Activated gamma-delta T cell treated with Interleukin-2 at 50 U/mL for 16 hours (primary cell): ENCODE data around the gene GSTO2.
A peak's percentile ranks its signal among the peaks of the same experiment; 100 is the strongest.

ENCODE experiments used
- DNase-seq: peaks from one replicate; pipeline ENCODE4 v3.0.0-alpha.2; 2020

Gene GSTO2

GRCh38 chr10:104286939-104287338, 18.0 kb downstream of the GSTO2 start:
- DNase-seq: no peak

- DNase-seq: no peak
Observed at GRCh38 chr10:104288355-104288754, 19.4 kb downstream of the GSTO2 start.

- DNase-seq: peak; percentile 89
Observed at GRCh38 chr10:104291439-104291951, 22.5 kb downstream of the GSTO2 start.

GRCh38 chr10:104293011-104293410, 24.0 kb downstream of the GSTO2 start:
- DNase-seq: no peak

- DNase-seq: no peak
Observed at GRCh38 chr10:104293781-104294321, 24.9 kb downstream of the GSTO2 start.

- no peak for DNase-seq
Observed at GRCh38 chr10:104296687-104297436, 27.9 kb downstream of the GSTO2 start.

- no peak for DNase-seq
Observed at GRCh38 chr10:104297697-104298660, 29.0 kb downstream of the GSTO2 start.

GRCh38 chr10:104299031-104299904, 30.3 kb downstream of the GSTO2 start:
- no peak for DNase-seq

- DNase-seq: no peak
Observed at GRCh38 chr10:104300002-104300735, 31.2 kb downstream of the GSTO2 start.

GRCh38 chr10:104300736-104301292, 31.8 kb downstream of the GSTO2 start:
- DNase-seq: no peak

- no peak for DNase-seq
Observed at GRCh38 chr10:104301907-104302690, 33.1 kb downstream of the GSTO2 start.

GRCh38 chr10:104303594-104304355, 34.8 kb downstream of the GSTO2 start:
- peak; percentile 41 for DNase-seq

GRCh38 chr10:104304356-104304745, 35.4 kb downstream of the GSTO2 start:
- DNase-seq: no peak

- DNase-seq: no peak
Observed at GRCh38 chr10:104304927-104305326, 35.9 kb downstream of the GSTO2 start.

GRCh38 chr10:104306897-104307296, 37.9 kb downstream of the GSTO2 start:
- DNase-seq: no peak

GRCh38 chr10:104307576-104308438, 38.8 kb downstream of the GSTO2 start:
- DNase-seq: no peak

GRCh38 chr10:104308439-104308903, 39.5 kb downstream of the GSTO2 start:
- no peak for DNase-seq
